ENCODE results near the gene SLC6A11.

DNA sequence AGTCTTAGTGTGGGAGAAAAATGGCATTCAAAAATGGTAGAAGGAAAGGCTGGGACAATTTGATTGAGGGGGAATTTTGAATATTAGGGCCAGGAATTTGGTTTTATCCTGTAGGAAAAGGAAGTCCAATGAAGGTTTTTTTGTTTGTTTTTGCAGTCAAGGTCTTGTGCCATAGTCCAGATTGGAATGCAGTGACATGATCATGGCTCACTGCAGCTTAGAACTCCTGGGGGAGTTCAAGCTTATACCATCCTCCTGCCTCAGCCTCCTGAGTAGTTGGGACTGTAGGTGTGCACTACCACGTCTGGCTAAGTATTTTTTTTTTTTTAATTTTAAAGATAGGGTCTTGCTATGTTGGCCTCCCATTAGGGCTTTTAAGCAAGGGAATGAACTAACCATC lies 2.6 kb upstream of the SLC6A11 start:
- no peak for TF ChIP-seq CTCF (conservative IDR thresholded peaks at IDR 0.05)
- no peak for TF ChIP-seq EZH2 (IDR thresholded peaks at IDR 0.05; ENCODE audit: low read depth)
